NT2/D1 (cell line): Measurements from ENCODE around the gene TAF5L.

ENCODE experiments used
- DNase-seq: peaks from one replicate; pipeline ENCODE4 v3.0.0-alpha.2; 2011; ENCODE audit warnings: low read depth, low spot score
- H3K27me3 ChIP-seq: 2 replicates; pipeline ENCODE4 v1.6.0; 2011; ENCODE audit warnings: mild to moderate bottlenecking; ENCODE audit not compliant: insufficient read length, insufficient read depth
- H3K36me3 ChIP-seq: 2 replicates; pipeline ENCODE4 v1.6.1; 2011; ENCODE audit warnings: mild to moderate bottlenecking, low read length, mixed read lengths; ENCODE audit not compliant: insufficient read depth, insufficient read length
- H3K4me1 ChIP-seq: 2 replicates; pipeline ENCODE4 v1.5.1; 2011; ENCODE audit not compliant: insufficient read depth, insufficient read length
- H3K4me3 ChIP-seq: 2 replicates; pipeline ENCODE4 v1.5.1; 2011; ENCODE audit warnings: low read depth; ENCODE audit not compliant: insufficient read length
- H3K9ac ChIP-seq: 2 replicates; pipeline ENCODE4 v1.6.0; 2011; ENCODE audit warnings: low read depth; ENCODE audit not compliant: insufficient read length
- H3K9me3 ChIP-seq: 2 replicates; pipeline ENCODE4 v1.5.1; 2011; ENCODE audit warnings: mild to moderate bottlenecking, low read length; ENCODE audit not compliant: insufficient read depth
- SUZ12 ChIP-seq: IDR thresholded peaks from 2 replicates; pipeline ENCODE4 v1.6.1; 2011; ENCODE audit not compliant: insufficient read length, insufficient read depth; ENCODE audit errors: extremely low read depth
- YY1 ChIP-seq: IDR thresholded peaks from 2 replicates; pipeline ENCODE4 v1.6.1; 2011; ENCODE audit not compliant: insufficient read length, insufficient read depth
- ZNF274 ChIP-seq: IDR thresholded peaks from 2 replicates; pipeline ENCODE4 v1.6.1; 2011; ENCODE audit warnings: mild to moderate bottlenecking, low read depth, low read length

TAF5L gene

GRCh38 chr1:229579059-229579673 is 46.8 kb downstream of the TAF5L start:
- no peak for DNase-seq
- Histone ChIP-seq H3K27me3 (no peaks in the 10 kb centered on the region), H3K4me1 (peaks cover 4% of the 10 kb centered on the region), H3K4me3 (no peak overlapping the region), H3K36me3 (no peaks in the 10 kb centered on the region), H3K9ac (peak overlapping the region; percentile 23), H3K9me3 (no peaks in the 10 kb centered on the region)
- TF ChIP-seq SUZ12 (no peak), ZNF274 (no peak), YY1 (no peak)

- H3K36me3 ChIP-seq = no peaks in the 10 kb centered on the region
These were observed 47.5 kb downstream of the TAF5L start for GRCh38 chr1:229578168-229579058.

DNA sequence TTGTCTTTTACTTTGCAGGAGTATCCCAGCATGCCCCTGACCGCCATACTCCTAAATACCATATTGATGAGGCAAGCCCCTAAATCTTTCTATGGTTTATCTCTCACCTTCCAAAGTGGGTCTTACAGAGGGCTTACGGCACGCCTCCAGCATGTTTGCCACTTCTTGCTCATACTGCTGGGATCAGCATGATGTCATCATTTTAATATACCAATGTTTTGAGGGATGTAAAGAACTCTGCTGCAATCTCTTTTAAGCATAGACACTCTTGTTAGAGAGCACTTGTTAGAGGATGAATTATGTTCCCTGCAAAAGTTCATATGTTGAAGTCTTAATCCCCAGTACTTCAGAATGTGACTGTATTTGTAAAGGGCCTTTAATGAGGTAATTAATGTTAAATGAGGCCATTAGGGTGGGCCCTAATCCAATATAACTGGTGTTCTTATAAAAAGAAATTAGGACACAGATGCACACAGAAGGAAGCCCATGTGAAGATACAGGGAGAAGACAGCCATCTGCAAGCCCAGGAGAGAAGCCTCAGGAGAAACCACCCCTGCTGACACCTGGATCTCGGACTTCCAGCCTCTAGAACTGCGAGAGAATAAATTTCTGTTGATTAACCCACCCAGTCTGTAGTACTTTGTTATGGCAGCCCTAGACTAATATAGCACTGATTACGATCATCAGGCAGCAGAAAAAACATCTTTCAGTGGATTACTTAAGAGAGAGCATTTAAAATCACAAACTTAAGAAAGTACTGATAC is 51.1 kb downstream of the TAF5L start:
- Histone ChIP-seq H3K27me3 (no peaks in the 10 kb centered on the region), H3K9me3 (no peaks in the 10 kb centered on the region), H3K9ac (no peak overlapping the region), H3K36me3 (no peaks in the 10 kb centered on the region), H3K4me3 (no peak overlapping the region), H3K4me1 (peaks cover 4% of the 10 kb centered on the region)
- TF ChIP-seq YY1 (no peak), SUZ12 (no peak), ZNF274 (no peak)
- DNase-seq = no peak

More at GRCh38 chr1:229578168-229579058, 47.5 kb downstream of the TAF5L start:
- H3K9me3 ChIP-seq = no peaks in the 10 kb centered on the region
- no peak overlapping the region for H3K9ac ChIP-seq
- H3K27me3 ChIP-seq = no peaks in the 10 kb centered on the region
- peaks cover 4% of the 10 kb centered on the region for H3K4me1 ChIP-seq
- TF ChIP-seq SUZ12 (no peak), YY1 (no peak), ZNF274 (no peak)
- no peak overlapping the region for H3K4me3 ChIP-seq
- no peak for DNase-seq

GRCh38 chr1:229572286-229572685 is 53.6 kb downstream of the TAF5L start:
- DNase-seq = no peak
- no peak for TF ChIP-seq SUZ12
- no peak for TF ChIP-seq ZNF274
- no peak for TF ChIP-seq YY1
- Histone ChIP-seq H3K9ac (no peak overlapping the region), H3K36me3 (no peaks in the 10 kb centered on the region), H3K27me3 (no peaks in the 10 kb centered on the region), H3K9me3 (no peaks in the 10 kb centered on the region), H3K4me1 (no peaks in the 10 kb centered on the region), H3K4me3 (no peak overlapping the region)

- Histone ChIP-seq H3K4me1 (no peaks in the 10 kb centered on the region), H3K27me3 (no peaks in the 10 kb centered on the region), H3K9ac (no peak overlapping the region), H3K9me3 (no peaks in the 10 kb centered on the region), H3K4me3 (no peak overlapping the region), H3K36me3 (no peaks in the 10 kb centered on the region)
- TF ChIP-seq YY1 (no peak), SUZ12 (no peak), ZNF274 (no peak)
- no peak for DNase-seq
These were observed 54.9 kb downstream of the TAF5L start for GRCh38 chr1:229570891-229571516.

DNA sequence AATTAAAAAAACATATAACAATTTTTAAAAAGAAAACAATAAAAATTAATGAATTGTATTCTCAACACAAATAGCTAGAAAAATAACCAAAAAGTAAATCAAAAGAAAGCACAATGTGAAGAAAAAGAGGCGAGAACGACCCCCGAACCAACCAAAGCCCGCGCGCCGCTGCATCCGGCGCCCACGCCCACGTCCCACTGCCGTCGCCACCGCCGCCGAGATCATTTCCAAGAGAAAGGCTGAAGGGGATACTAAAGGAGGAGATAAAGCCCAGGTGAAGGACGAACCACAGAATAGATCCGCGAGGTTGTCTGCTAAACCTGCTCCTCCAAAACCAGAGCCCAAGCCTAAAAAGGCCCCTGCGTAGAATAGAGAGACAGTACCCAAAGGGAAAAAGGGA is 55.6 kb downstream of the TAF5L start:
- Histone ChIP-seq H3K9ac (no peak overlapping the region), H3K4me3 (no peak overlapping the region), H3K36me3 (no peaks in the 10 kb centered on the region), H3K4me1 (no peaks in the 10 kb centered on the region), H3K27me3 (no peaks in the 10 kb centered on the region), H3K9me3 (no peaks in the 10 kb centered on the region)
- DNase-seq = no peak
- TF ChIP-seq YY1 = no peak
